SK-N-SH treated with all-trans-retinoic acid at 6 μM for 48 hours (cell line): ENCODE measurements around the gene ANK3.

ENCODE experiments used
- ATAC-seq: fragments of 200-7000 bp; cut with Tn5 transposase; 3 replicates; pipeline ENCODE4 v1.9.1; 2020; ENCODE audit warnings: mild to moderate bottlenecking, moderate library complexity
- ARNTL ChIP-seq: fragments of 450-650 bp; formaldehyde crosslinking; IDR thresholded peaks from 2 replicates; pipeline ENCODE4 v1.5.0; 2020; ENCODE audit warnings: low read depth, mild to moderate bottlenecking, moderate library complexity, borderline replicate concordance
- BACH2 ChIP-seq: fragments of 250-450 bp; sonication (Bioruptor Pico); IDR thresholded peaks from 2 replicates; pipeline ENCODE4 v1.9.0; 2021; ENCODE audit warnings: mild to moderate bottlenecking, borderline replicate concordance
- CREB5 ChIP-seq: fragments of 250-450 bp; sonication (Bioruptor Pico); IDR thresholded peaks from 2 replicates; pipeline ENCODE4 v1.5.1; 2020; ENCODE audit warnings: low read depth, mild to moderate bottlenecking, moderate library complexity
- CSDC2 ChIP-seq: fragments of 250-450 bp; sonication (Bioruptor Pico); IDR thresholded peaks from 2 replicates; pipeline ENCODE4 v1.5.0; 2020; ENCODE audit warnings: mild to moderate bottlenecking, moderate library complexity
- CSRNP3 ChIP-seq: fragments of 250-450 bp; sonication (Bioruptor Pico); IDR thresholded peaks from 2 replicates; pipeline ENCODE4 v1.5.1; 2021; ENCODE audit warnings: mild to moderate bottlenecking, moderate library complexity
- ESRRG ChIP-seq: fragments of 250-450 bp; sonication (Bioruptor Pico); IDR thresholded peaks from 2 replicates; pipeline ENCODE4 v1.6.1; 2021; ENCODE audit warnings: mild to moderate bottlenecking
- GLIS3 ChIP-seq: fragments of 250-450 bp; sonication (Bioruptor Pico); IDR thresholded peaks from 2 replicates; pipeline ENCODE4 v1.5.0; 2020; ENCODE audit warnings: mild to moderate bottlenecking, moderate library complexity
- ISL1 ChIP-seq: fragments of 250-450 bp; sonication (Bioruptor Pico); IDR thresholded peaks from 2 replicates; pipeline ENCODE4 v2.1.2; 2022; ENCODE audit warnings: mild to moderate bottlenecking, moderate library complexity
- OSR1 ChIP-seq: fragments of 250-450 bp; sonication (Bioruptor Pico); IDR thresholded peaks from 2 replicates; pipeline ENCODE4 v1.8.0; 2022; ENCODE audit warnings: moderate library complexity, mild to moderate bottlenecking, inconsistent platforms
- PATZ1 ChIP-seq: fragments of 250-450 bp; sonication (Bioruptor Pico); IDR thresholded peaks from 2 replicates; pipeline ENCODE4 v1.8.0; 2020; ENCODE audit warnings: mild to moderate bottlenecking, moderate library complexity, borderline replicate concordance
- PPARA ChIP-seq: fragments of 250-450 bp; sonication (Bioruptor Pico); IDR thresholded peaks from 2 replicates; pipeline ENCODE4 v1.5.0; 2020; ENCODE audit warnings: mild to moderate bottlenecking, borderline replicate concordance
- RARB ChIP-seq: fragments of 250-450 bp; sonication (Bioruptor Pico); IDR thresholded peaks from 2 replicates; pipeline ENCODE4 v1.8.0; 2021; ENCODE audit warnings: mild to moderate bottlenecking, moderate library complexity
- SNAI2 ChIP-seq: fragments of 250-450 bp; sonication (Bioruptor Pico); IDR thresholded peaks from 2 replicates; pipeline ENCODE4 v1.5.0; 2020; ENCODE audit warnings: mild to moderate bottlenecking, moderate library complexity
- TCF4 ChIP-seq: fragments of 250-450 bp; sonication (Bioruptor Pico); IDR thresholded peaks from 2 replicates; pipeline ENCODE4 v1.8.0; 2021; ENCODE audit warnings: mild to moderate bottlenecking, moderate library complexity, borderline replicate concordance
- TOX ChIP-seq: fragments of 250-450 bp; sonication (Bioruptor Pico); IDR thresholded peaks from 2 replicates; pipeline ENCODE4 v1.8.0; 2021; ENCODE audit warnings: mild to moderate bottlenecking, moderate library complexity, borderline replicate concordance
- TSHZ2 ChIP-seq: fragments of 250-450 bp; sonication (Bioruptor Pico); IDR thresholded peaks from 2 replicates; pipeline ENCODE4 v1.5.0; 2020; ENCODE audit warnings: mild to moderate bottlenecking, moderate library complexity
- ZC3H10 ChIP-seq: fragments of 250-450 bp; sonication (Bioruptor Pico); IDR thresholded peaks from 2 replicates; pipeline ENCODE4 v1.5.1; 2021; ENCODE audit warnings: mild to moderate bottlenecking, moderate library complexity
- ZFP3 ChIP-seq: fragments of 250-450 bp; sonication (Bioruptor Pico); IDR thresholded peaks from 2 replicates; pipeline ENCODE4 v1.5.0; 2020; ENCODE audit warnings: mild to moderate bottlenecking, moderate library complexity
- ZFP30 ChIP-seq: fragments of 450-650 bp; formaldehyde crosslinking; IDR thresholded peaks from 2 replicates; pipeline ENCODE4 v1.5.0; 2022; ENCODE audit warnings: mild to moderate bottlenecking, moderate library complexity
- ZNF565 ChIP-seq: fragments of 450-650 bp; formaldehyde crosslinking; conservative IDR thresholded peaks from 2 replicates; pipeline ENCODE4 v1.5.0; 2020; ENCODE audit warnings: low read depth, mild to moderate bottlenecking, moderate library complexity
- ZNF70 ChIP-seq: fragments of 450-650 bp; formaldehyde crosslinking; IDR thresholded peaks from 2 replicates; pipeline ENCODE4 v1.5.0; 2020; ENCODE audit warnings: mild to moderate bottlenecking, moderate library complexity
- ZNF8 ChIP-seq: fragments of 450-650 bp; formaldehyde crosslinking; IDR thresholded peaks from 2 replicates; pipeline ENCODE4 v1.5.0; 2020; ENCODE audit warnings: mild to moderate bottlenecking, moderate library complexity

The ANK3 gene

GRCh38 chr10:60105295-60105695 is 284.4 kb downstream of the ANK3 start:
- peak; percentile 86; the same call in 1 of the 2 replicates for TF ChIP-seq GLIS3 (CRISPR knock-in tag)
- no peak for TF ChIP-seq PPARA (CRISPR knock-in tag)
- no peak for TF ChIP-seq OSR1 (CRISPR knock-in tag)
- no peak for TF ChIP-seq ZFP30 (CRISPR knock-in tag)
- peak; percentile 98 for TF ChIP-seq ISL1
- peak; percentile 44; the same call in 1 of the 2 replicates for TF ChIP-seq CSDC2 (CRISPR knock-in tag)
- TF ChIP-seq TSHZ2, result peak; percentile 77; the same call in 1 of the 2 replicates
- TF ChIP-seq RARB, result no peak
- no peak for TF ChIP-seq ZFP3 (CRISPR knock-in tag)
- no peak for TF ChIP-seq ZNF70
- TF ChIP-seq ZNF8 (CRISPR knock-in tag), result no peak
- peak; percentile 60; the same call in 1 of the 2 replicates for TF ChIP-seq TCF4 (CRISPR knock-in tag)
- TF ChIP-seq BACH2 (CRISPR knock-in tag), result no peak
- peak; percentile 69 for TF ChIP-seq CREB5 (CRISPR knock-in tag)
- TF ChIP-seq ZC3H10, result no peak
- no peak for TF ChIP-seq ARNTL (CRISPR knock-in tag)
- TF ChIP-seq CSRNP3 (CRISPR knock-in tag), result 0 out of 2 replicates have a peak, but pooled peaks have one; percentile 64
- no peak for TF ChIP-seq TOX (CRISPR knock-in tag)
- no peak for TF ChIP-seq ZNF565
- no peak for TF ChIP-seq PATZ1 (CRISPR knock-in tag)
- TF ChIP-seq SNAI2 (CRISPR knock-in tag), result peak; percentile 37; the same call in 1 of the 2 replicates
- TF ChIP-seq ESRRG (CRISPR knock-in tag), result no peak; the same call in 1 of the 2 replicates
- peak; percentile 75 for ATAC-seq

GRCh38 chr10:60101821-60102220 is 287.9 kb downstream of the ANK3 start:
- TF ChIP-seq CSDC2 (CRISPR knock-in tag) (no peak), TOX (CRISPR knock-in tag) (no peak), OSR1 (CRISPR knock-in tag) (no peak), ARNTL (CRISPR knock-in tag) (no peak)
- ATAC-seq, result no peak

- ATAC-seq, result peak; percentile 80
- TF ChIP-seq ARNTL (CRISPR knock-in tag) (no peak), CSRNP3 (CRISPR knock-in tag) (no peak), BACH2 (CRISPR knock-in tag) (no peak), CSDC2 (CRISPR knock-in tag) (no peak), ISL1 (no peak; the same call in 1 of the 2 replicates), PATZ1 (CRISPR knock-in tag) (no peak), ZNF8 (CRISPR knock-in tag) (no peak), ZFP3 (CRISPR knock-in tag) (no peak), SNAI2 (CRISPR knock-in tag) (no peak), TOX (CRISPR knock-in tag) (no peak), GLIS3 (CRISPR knock-in tag) (no peak), CREB5 (CRISPR knock-in tag) (no peak), ESRRG (CRISPR knock-in tag) (no peak)
Observed at GRCh38 chr10:60099998-60100747, 289.5 kb downstream of the ANK3 start.
